Ascending aorta (tissue), 2 donors: ENCODE measurements around the gene ACTL7B. TPM values are rescaled to one million over a fixed set of nuclear protein-coding genes. Genes with fewer than 3 reads are reported as not detected.

ENCODE experiments used
- DNase-seq, 2 donors: peaks; one replicate each; pipeline ENCODE4 v3.0.0-alpha.2; 2019; ENCODE audit warnings: low spot score in 2 of 2
- H3K27ac ChIP-seq, 2 donors: fragments of 200-600 bp; sonication (generic); one replicate each; pipeline ENCODE4 v1.5.1; 2016 to 2017; ENCODE audit warnings: mild to moderate bottlenecking in 1 of 2
- H3K27me3 ChIP-seq: fragments of 200-600 bp; sonication (generic); one replicate; pipeline ENCODE4 v1.5.1; 2017
- H3K36me3 ChIP-seq, 2 donors: fragments of 200-600 bp; sonication (generic); one replicate each; pipeline ENCODE4 v1.5.1; 2016
- H3K4me1 ChIP-seq, 2 donors: fragments of 200-600 bp; sonication (generic); one replicate each; pipeline ENCODE4 v1.5.1; 2016 to 2017; ENCODE audit warnings: mild to moderate bottlenecking in 1 of 2
- H3K4me3 ChIP-seq, 2 donors: fragments of 200-600 bp; sonication (generic); one replicate each; pipeline ENCODE4 v1.5.1; 2016 to 2017; ENCODE audit warnings: mild to moderate bottlenecking in 1 of 2
- H3K9me3 ChIP-seq, 2 donors: fragments of 200-600 bp; sonication (generic); one replicate each; pipeline ENCODE4 v1.5.1; 2016
- CTCF ChIP-seq, 3 experiments: fragments of 200-600 bp in 2 of 3; fragments of 450-650 bp in 1 of 3; sonication (generic) in 2 of 3; IDR thresholded peaks; one replicate each; pipeline ENCODE4 v1.5.1; 2016 to 2019; ENCODE audit warnings: antibody characterized with exemption in 3 of 3, mild to moderate bottlenecking in 1 of 3, moderate library complexity in 1 of 3
- intact Hi-C: fragments of 100-400 bp; cut with DNase I; formaldehyde crosslinking; loops from one replicate; pipeline ENCODE4 v1.15.1; 2023
- total RNA-seq: library from RNA; depleted of rRNA; stranded (reverse); fragments of >200 nt; gene quantifications from one replicate; pipeline ENCODE4 v1.1.0, GENCODE V29; 2016

The ACTL7B gene
- total RNA-seq, 1 donor from 2014 or later = not detected

GRCh38 chr9:108816037-108816436 is 39.7 kb downstream of the ACTL7B start:
- H3K9me3 ChIP-seq = no peaks in the 10 kb centered on the region
- H3K27ac ChIP-seq = no peak overlapping the region
- H3K4me3 ChIP-seq = no peak overlapping the region
- DNase-seq = no peak
- no peak for TF ChIP-seq CTCF (IDR thresholded peaks at IDR 0.05)
- H3K4me1 ChIP-seq = no peaks in the 10 kb centered on the region
- H3K27me3 ChIP-seq = no peaks in the 10 kb centered on the region
- intact Hi-C loops = no loop called here
- H3K36me3 ChIP-seq = no peaks in the 10 kb centered on the region

- no peak for TF ChIP-seq CTCF (IDR thresholded peaks at IDR 0.05)
- no peaks in the 10 kb centered on the region for H3K4me1 ChIP-seq
- no peak overlapping the region for H3K27ac ChIP-seq
- no peak for DNase-seq
- no peaks in the 10 kb centered on the region for H3K36me3 ChIP-seq
- no peaks in the 10 kb centered on the region for H3K9me3 ChIP-seq
- H3K4me3 ChIP-seq = no peak overlapping the region
- no peaks in the 10 kb centered on the region for H3K27me3 ChIP-seq
- intact Hi-C loops = no loop called here
Measured at GRCh38 chr9:108815156-108815555, 40.6 kb downstream of the ACTL7B start.

- Histone ChIP-seq H3K4me3 (no peak overlapping the region), H3K27me3 (no peaks in the 10 kb centered on the region), H3K4me1 (no peaks in the 10 kb centered on the region), H3K27ac (no peak overlapping the region), H3K9me3 (no peaks in the 10 kb centered on the region), H3K36me3 (no peaks in the 10 kb centered on the region)
- intact Hi-C loops = no loop called here
- DNase-seq = no peak
- TF ChIP-seq CTCF (IDR thresholded peaks at IDR 0.05) = peak in 2 of 3 experiments; percentile 21 to 22
Measured at GRCh38 chr9:108813951-108814601, 41.7 kb downstream of the ACTL7B start.

GRCh38 chr9:108812396-108813025 is 43.3 kb downstream of the ACTL7B start:
- DNase-seq = no peak
- Histone ChIP-seq H3K4me1 (no peaks in the 10 kb centered on the region), H3K27ac (no peak overlapping the region), H3K4me3 (no peak overlapping the region), H3K9me3 (no peaks in the 10 kb centered on the region), H3K27me3 (no peaks in the 10 kb centered on the region), H3K36me3 (no peaks in the 10 kb centered on the region)
- intact Hi-C loops = no loop called here
- TF ChIP-seq CTCF (IDR thresholded peaks at IDR 0.05) = no peak

- Histone ChIP-seq H3K9me3 (no peaks in the 10 kb centered on the region), H3K4me3 (no peak overlapping the region), H3K27me3 (no peaks in the 10 kb centered on the region), H3K27ac (no peak overlapping the region), H3K4me1 (no peaks in the 10 kb centered on the region), H3K36me3 (no peaks in the 10 kb centered on the region)
- no peak for DNase-seq
- no peak for TF ChIP-seq CTCF (IDR thresholded peaks at IDR 0.05)
- intact Hi-C loops = no loop called here
Measured at GRCh38 chr9:108811944-108812343, 43.8 kb downstream of the ACTL7B start.
